ENCODE data around the gene MOB3B.

DNA sequence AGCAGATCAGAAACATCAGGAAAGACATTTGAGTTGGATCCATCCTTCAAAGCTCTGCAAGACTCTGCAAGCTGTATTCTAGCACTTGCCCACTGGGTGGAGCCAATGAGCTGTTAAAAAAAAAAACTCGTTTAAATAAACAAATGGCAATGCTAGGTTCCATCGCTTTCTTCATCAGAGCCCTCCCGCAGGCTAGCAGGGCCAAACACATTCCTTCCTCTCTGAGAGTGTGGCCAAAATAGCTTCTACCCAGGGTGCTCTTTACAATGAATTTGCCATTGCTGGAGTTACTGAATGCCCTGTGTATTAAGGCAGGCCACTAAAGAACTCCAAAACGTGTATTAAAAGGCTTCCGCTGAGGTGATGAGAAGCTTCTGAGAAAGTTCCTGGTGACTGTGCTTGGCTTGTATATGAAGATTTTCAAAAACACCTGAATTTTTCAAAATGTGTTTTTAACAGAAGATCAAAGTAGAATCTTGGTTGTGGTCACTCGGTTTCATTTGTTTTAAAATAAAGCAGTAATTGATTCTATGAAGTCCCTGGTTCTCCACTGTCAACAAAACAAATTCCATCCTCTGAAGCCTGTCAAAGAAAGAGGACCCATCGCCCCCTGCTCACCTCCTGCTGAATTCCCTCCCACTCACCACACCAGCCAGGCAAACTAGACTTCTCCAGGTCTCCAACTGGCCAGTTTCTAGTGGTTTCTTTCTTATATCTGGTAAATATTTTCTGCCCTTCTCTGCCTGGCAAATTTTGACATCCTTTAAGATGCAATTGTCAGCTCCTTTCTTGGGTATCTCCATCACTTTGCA, 196.2 kb downstream of the MOB3B start:
- no peak for TF ChIP-seq SNAI2 (CRISPR knock-in tag; IDR thresholded peaks at IDR 0.05)
- TF ChIP-seq, protein P1, sequence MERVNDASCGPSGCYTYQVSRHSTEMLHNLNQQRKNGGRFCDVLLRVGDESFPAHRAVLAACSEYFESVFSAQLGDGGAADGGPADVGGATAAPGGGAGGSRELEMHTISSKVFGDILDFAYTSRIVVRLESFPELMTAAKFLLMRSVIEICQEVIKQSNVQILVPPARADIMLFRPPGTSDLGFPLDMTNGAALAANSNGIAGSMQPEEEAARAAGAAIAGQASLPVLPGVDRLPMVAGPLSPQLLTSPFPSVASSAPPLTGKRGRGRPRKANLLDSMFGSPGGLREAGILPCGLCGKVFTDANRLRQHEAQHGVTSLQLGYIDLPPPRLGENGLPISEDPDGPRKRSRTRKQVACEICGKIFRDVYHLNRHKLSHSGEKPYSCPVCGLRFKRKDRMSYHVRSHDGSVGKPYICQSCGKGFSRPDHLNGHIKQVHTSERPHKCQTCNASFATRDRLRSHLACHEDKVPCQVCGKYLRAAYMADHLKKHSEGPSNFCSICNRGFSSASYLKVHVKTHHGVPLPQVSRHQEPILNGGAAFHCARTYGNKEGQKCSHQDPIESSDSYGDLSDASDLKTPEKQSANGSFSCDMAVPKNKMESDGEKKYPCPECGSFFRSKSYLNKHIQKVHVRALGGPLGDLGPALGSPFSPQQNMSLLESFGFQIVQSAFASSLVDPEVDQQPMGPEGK (CRISPR knock-in tag; IDR thresholded peaks at IDR 0.05; ENCODE audit: borderline replicate concordance) = no peak
- TF ChIP-seq TOX (CRISPR knock-in tag; IDR thresholded peaks at IDR 0.05; ENCODE audit: borderline replicate concordance) = no peak
- no peak for TF ChIP-seq RARB (CRISPR knock-in tag; IDR thresholded peaks at IDR 0.05)

All from SK-N-SH treated with all-trans-retinoic acid at 6 μM for 48 hours (cell line).